Right renal cortex interstitium (tissue), 3 donors: Measurements from ENCODE around the gene HAUS6. TPM values are rescaled to one million over a fixed set of nuclear protein-coding genes. Genes with fewer than 3 reads are reported as not detected.
"Not testable (repeated sequence)": the region's sequence is repeated elsewhere in the genome, so short reads cannot be mapped to it uniquely, and the experiment has no call there.

Source experiments
- DNase-seq, 3 donors: peaks; one replicate each; pipeline ENCODE4 v3.0.0-alpha.2; 2013; ENCODE audit warnings: low read depth in 3 of 3, low spot score in 2 of 3
- polyA plus RNA-seq, 3 donors: library from polyadenylated mRNA; unstranded; fragments of 120-200 nt; gene quantifications; one replicate each; pipeline ENCODE4 v1.2.1, GENCODE V29; 2013; ENCODE audit not compliant: insufficient read length in 3 of 3

The HAUS6 gene
- polyA plus RNA-seq, 3 donors = 18.3 to 22.5 (median 18.5) TPM

DNA sequence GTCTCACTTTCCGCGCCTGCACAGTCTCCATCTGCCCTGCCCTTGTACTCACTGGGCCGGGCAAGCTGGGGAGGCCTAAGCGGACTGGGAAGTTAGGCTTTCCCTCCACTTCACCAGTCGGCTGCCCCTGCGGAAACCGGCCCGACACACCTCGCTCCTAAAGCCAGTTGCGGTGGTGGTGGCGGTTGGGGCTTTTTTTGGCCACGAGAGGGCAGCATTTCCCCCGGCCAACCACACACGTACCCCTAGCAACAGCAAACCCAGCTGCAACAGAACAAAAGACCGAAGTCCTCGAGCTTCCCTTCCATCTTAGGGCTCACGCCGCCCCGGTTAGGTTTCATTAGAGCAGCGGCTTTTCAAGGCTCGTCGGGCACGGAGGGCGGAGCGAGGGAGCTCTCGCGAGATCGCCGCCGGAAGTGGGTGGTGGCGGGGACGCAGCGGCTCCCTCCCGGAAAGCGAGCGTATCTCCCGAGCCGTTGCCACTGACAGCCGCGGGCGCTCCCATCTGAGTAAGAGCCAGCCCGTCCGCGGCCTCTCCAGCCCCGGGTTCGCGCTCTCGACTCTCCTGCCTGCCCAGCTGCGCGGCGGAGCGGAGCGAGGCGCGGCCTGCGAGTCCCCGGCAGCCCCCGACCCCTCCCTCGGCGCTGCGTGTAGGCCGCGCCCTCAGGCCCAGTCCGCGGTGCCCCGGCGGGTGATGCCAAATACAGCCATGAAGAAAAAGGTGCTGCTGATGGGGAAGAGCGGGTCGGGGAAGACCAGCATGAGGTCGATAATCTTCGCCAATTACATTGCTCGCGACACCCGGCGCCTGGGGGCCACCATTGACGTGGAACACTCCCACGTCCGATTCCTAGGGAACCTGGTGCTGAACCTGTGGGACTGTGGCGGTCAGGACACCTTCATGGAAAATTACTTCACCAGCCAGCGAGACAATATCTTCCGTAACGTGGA, 53.5 kb downstream of the HAUS6 start, which contains the start of gene RRAGA:
Gene RRAGA, plus strand, starts transcription at position 462 of the 951 bp plus-strand sequence. Its CDS starts 233 bp downstream, at position 695.
- peak; percentile 92 to 94 (median 93) for DNase-seq

DNA sequence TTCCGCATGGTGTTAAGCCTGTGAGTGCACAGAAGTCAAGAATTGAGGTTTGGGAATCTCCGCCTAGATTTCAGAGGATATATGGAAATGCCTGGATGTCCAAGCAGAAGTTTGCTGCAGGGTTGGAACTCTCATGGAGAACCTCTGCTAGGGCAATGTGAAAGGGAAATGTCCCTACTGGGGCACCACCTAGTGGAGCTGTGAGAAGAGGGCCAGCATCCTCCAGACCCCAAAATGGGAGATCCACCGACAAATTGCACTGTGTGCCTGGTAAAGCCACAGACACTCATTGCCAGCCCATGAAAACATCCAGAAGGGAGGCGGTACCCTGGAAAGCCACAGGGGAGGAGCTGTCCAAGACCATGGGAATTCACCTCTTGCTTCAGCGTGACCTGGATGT, 66.1 kb downstream of the HAUS6 start:
- DNase-seq = no peak

DNA sequence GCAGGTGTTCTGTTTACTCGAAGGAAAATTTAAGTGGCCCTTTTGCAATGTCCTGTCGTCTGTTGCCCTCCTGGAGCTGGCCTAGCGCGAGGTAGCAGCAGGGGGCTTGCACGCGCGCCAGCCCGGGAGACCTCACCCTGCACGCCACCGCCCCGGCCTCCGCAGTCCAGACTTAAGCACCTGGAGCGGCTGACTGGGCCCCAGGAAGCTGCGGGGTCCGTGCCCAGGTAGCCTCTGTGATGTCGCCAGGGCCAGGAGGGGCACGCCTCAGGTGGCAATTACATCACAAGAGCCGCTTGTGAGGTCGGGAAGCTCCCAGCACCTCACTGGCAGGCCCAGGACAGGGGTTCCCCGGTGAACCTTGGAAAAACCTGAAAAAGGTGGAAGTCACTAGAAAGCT, 69.7 kb downstream of the HAUS6 start, which contains the start of gene SAXO1:
Gene SAXO1, minus strand, starts transcription at position 195 of the 400 bp plus-strand sequence. CDS start 301 bp downstream, outside the sequence.
- DNase-seq = no peak

DNA sequence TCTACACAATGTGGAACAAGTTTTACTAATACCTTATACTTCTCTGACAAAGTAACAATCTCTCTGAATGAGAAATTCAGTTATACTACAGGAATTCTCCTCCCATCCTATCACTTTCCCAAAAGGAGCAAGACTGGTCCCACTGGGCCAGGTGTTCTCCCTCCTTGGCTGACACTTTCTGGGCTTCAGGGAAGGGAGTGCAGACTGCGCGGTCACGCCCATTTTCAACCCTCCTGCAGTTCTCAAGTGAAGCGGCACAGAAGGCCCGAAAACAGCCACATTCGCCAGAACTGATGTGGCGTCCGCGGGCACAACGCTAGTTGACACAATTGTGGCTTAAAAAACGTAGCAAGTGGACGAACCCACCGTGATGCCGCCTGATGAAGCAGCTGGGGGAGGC, 70.3 kb downstream of the HAUS6 start:
- DNase-seq = no peak

DNA sequence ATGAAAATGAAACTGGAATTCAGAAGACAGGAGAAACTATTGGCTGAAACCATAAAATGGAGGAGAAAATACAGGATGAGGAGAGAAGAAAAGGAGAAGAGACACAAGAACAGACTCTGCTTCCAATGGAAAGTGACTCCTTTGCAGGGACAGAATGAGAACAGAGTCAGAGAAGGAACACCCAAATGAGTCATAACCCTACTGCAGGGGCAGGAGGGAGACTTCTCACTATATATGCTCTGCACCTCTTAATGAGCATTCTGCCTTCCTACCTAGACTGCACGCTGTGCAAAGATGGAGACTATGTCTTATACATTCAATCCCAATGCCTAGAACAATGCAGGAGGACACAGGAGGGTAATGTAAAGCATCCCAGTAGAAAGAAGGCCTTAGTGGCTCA, 71.8 kb downstream of the HAUS6 start:
- DNase-seq = no peak

DNA sequence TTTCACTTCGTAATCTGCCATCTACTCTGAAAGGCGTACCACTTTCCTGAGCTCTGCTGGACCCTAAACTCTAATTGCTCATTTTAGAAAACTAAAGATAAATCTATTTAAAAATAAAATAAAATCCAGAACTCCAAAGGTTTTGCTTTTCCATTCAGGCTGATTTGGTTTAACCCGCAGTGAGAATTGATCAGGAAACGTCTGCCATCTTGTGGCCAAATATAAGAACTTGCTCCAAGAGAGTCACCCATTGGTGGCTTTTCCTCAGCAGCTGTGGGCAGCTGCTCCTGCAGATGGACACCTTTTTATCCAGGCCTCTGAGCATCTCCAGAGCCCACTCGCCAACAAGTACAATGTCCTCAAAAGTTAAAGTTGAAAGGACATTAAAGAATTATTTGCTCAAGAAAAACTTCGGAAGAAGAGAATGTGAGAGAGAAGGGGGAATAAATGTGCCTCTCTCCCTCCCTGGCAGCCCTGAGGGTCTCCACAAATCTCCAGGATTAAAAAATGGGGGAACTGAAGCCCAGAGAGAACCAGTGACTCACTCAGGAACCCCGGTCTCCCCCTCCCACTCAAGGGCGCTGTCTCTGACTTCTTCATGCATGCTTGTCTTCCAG, 73.8 kb downstream of the HAUS6 start:
- peak in 1 of 3 donors; percentile 62 for DNase-seq

DNA sequence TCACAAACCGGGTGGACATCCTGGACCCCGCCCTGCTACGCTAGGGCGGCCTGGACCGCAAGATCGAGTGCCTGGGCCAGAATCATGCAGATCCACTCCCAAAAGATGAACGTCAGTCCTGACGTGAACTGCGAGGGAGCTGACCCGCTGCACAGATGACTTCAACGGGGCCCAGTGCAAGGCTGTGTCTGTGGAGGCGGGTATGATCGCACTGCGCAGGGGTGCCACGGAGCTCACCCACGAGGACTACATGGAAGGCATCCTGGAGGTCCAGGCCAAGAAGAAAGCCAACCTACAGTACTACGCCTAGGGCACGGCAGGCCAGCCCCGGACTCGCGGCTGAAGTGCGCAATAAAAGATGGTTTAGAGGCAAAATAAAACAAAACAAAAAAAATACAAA, 74.9 kb downstream of the HAUS6 start:
- DNase-seq = no peak

DNA sequence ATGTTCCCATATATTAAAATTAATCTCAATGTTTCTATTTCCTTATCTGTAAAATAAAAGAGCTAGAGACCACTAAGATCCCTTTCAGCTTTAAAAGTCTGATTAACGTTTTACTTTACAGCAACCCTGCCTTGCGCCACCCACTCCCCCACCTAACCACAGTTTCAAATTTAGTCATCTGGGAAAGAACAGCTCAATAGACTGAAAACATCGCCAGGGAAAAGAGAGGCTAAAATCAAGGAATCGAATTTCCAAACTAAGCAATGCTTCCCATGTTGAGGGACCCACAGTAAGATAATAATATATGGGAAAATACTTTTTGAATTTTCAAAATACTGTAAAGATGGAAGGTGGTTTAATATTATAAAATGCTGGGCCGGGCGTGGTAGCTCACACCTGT, 76.3 kb downstream of the HAUS6 start:
- no peak for DNase-seq

DNA sequence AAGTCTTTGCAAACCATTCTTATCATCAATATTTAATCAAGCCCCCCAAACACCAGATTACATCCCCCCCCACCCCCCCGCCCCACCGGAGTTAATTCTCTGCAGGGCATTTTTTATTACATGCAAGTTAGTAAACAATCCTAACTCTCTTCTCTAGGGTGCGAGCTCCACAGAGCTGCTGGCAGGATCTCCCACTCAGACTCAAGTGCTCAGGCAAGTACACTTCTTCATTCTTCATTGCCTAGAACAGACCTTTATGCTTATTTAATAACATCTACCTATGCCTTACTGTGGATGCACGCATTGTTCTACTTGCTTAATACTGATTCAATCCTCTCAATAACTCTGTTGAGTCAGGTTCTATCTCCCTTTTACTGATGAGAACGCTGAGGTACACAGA, 79.6 kb downstream of the HAUS6 start:
- DNase-seq = no peak

DNA sequence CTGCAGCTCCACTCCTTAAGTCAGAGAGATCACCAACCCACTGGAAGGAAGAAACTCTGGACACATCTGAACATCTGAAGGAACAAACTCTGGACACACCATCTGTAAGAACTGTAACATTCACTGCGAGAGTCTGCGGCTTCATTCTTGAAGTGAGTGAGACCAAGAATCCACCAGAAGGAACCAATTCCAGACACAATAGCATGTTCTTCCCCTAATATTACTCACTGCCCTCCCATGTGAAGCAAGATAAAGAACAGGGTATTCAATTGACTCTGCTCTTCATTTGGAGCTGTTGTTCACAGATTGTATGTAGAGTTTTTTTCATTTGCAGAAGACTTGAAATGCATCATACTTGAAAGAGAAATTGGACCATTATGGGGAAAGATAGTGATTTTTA, 80.5 kb downstream of the HAUS6 start:
- no peak for DNase-seq

DNA sequence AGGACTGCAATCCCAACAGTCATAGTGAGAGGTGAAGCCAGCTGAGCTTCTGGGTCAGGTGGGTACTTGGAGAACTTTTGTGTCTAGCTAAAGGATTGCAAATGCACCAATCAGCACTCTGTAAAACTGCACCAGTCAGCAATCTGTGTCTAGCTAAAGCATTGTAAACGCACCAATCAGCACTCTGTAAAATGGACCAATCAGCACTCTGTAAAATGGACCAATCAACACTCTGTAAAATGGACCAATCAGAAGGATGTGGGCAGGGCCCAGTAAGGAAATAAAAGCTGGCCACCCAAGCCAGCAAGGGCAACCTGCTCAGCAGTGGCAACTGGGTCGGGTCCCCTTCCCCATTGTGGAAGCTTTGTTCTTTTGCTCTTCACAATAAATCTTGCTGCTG, 81.1 kb downstream of the HAUS6 start:
- DNase-seq = not testable (repeated sequence)

DNA sequence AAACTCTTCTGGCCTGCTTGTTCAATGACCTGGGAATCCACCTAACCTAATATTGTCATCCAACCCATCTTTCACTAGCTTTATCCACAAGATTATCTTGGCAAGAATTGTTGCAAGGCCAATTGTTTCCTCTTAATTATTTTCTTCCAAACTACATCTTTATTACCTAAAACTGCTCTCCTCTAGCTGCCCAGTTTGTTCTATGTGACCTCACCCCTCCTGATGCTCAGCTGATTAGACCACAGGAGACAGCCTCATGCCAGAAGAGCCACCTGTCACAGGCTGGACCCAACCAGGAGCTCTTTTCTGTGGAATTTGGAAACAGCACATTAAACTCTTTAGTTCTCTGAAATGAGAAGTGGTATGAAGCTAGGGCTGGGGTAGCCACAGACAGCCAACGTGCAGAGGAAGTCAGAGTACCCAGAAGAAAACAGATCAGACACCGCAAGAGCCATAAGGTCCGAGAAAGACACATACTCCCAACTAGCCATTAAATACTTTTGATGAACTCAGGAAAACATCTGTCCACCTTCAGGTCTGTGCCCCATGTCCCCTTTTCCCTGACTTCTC, 81.7 kb downstream of the HAUS6 start:
- no peak for DNase-seq

DNA sequence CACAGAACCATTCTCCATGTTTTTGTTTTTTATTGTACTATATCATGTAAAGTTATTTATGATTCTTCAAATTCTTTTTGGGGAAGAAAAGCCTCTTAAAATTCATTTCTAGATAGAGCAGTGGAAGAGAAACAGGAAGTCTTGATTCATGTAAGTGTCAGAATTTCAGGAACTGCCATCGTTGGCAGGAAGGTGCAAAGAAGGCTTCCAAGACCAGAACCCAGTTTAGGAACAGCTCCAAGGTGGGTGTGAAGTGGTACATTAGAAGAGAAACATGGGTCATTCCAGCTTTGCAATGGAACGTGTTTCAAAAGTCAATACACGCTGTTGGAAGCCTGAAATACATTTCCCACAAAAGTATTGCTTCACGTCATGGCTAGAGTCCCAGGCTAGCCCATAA, 84.5 kb downstream of the HAUS6 start:
- DNase-seq = no peak

DNA sequence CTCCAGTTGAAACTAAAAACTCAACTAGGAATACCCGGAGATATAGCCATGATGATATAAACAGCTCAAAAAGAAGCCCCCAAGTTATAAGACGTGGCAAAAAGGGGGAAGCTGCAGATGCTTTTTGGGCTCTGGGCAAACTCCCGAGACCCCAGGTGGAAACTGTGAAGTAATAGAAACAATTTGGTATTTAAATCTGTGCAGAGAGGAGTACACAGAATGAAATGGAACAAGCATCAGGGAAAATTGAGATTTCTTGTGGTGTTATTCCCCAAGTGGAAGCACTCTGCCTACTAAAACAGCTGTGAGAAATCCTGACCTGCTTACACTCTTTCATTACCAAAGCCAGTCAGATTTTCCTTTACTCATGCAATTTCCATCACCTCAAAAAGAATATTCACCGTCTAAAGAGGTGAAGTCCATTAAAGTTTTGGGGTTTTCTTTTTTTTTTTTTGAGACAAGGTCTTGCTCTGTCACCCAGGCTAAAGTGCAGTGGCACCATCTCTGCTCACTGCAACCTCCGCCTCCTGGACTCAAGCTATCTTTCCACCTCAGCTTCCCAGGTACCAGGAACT, 93.2 kb downstream of the HAUS6 start:
- no peak for DNase-seq

Other genes with a start within 250 kb of the HAUS6 start
- gene SAXO1, start 69.7 kb downstream of the HAUS6 start, polyA plus RNA-seq = under 1 TPM; 0.17 to 0.24 (median 0.22) TPM
- gene RRAGA, start 53.5 kb downstream of the HAUS6 start, polyA plus RNA-seq = 100 to 1,000 TPM; 107 to 121 (median 120) TPM
- 100 to 1,000 TPM; 102 to 118 (median 106) TPM for gene PLIN2, start 24.6 kb upstream of the HAUS6 start, polyA plus RNA-seq
- gene DENND4C, start 127.8 kb upstream of the HAUS6 start, polyA plus RNA-seq = 10 to 100 TPM; 45.4 to 50.2 (median 46.8) TPM